Gastroesophageal sphincter (tissue), 3 donors: ENCODE data around the gene CLEC2D.

Experiments
- CTCF ChIP-seq, 4 experiments: fragments of 200-600 bp in 2 of 4; fragments of 450-650 bp in 2 of 4; sonication (generic) in 1 of 4; IDR thresholded peaks; one replicate each; pipeline ENCODE4 v1.5.1; 2017 to 2019; ENCODE audit warnings: antibody characterized with exemption in 4 of 4, mild to moderate bottlenecking in 2 of 4, moderate library complexity in 2 of 4
- POLR2AphosphoS5 ChIP-seq: sonication (generic); formaldehyde crosslinking; IDR thresholded peaks from one replicate; pipeline ENCODE4 v1.6.1; 2017; ENCODE audit warnings: antibody characterized with exemption

- no peak for TF ChIP-seq CTCF (IDR thresholded peaks at IDR 0.05)
- no peak for TF ChIP-seq POLR2AphosphoS5
Observed at GRCh38 chr12:9710584-9711375, 41.3 kb downstream of the CLEC2D start.
